ENCODE data around the gene RAD9A.

- TF ChIP-seq, protein P1, sequence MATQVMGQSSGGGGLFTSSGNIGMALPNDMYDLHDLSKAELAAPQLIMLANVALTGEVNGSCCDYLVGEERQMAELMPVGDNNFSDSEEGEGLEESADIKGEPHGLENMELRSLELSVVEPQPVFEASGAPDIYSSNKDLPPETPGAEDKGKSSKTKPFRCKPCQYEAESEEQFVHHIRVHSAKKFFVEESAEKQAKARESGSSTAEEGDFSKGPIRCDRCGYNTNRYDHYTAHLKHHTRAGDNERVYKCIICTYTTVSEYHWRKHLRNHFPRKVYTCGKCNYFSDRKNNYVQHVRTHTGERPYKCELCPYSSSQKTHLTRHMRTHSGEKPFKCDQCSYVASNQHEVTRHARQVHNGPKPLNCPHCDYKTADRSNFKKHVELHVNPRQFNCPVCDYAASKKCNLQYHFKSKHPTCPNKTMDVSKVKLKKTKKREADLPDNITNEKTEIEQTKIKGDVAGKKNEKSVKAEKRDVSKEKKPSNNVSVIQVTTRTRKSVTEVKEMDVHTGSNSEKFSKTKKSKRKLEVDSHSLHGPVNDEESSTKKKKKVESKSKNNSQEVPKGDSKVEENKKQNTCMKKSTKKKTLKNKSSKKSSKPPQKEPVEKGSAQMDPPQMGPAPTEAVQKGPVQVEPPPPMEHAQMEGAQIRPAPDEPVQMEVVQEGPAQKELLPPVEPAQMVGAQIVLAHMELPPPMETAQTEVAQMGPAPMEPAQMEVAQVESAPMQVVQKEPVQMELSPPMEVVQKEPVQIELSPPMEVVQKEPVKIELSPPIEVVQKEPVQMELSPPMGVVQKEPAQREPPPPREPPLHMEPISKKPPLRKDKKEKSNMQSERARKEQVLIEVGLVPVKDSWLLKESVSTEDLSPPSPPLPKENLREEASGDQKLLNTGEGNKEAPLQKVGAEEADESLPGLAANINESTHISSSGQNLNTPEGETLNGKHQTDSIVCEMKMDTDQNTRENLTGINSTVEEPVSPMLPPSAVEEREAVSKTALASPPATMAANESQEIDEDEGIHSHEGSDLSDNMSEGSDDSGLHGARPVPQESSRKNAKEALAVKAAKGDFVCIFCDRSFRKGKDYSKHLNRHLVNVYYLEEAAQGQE (IDR thresholded peaks at IDR 0.05; ENCODE audit: low read depth, low read length) = no peak
- TF ChIP-seq CTCF (IDR thresholded peaks at IDR 0.05) = no peak
- TF ChIP-seq GABPA (IDR thresholded peaks at IDR 0.05; ENCODE audit: low read depth) = no peak
- TF ChIP-seq TAF1 (IDR thresholded peaks at IDR 0.05; ENCODE audit: borderline replicate concordance, low read depth, low read length) = no peak
- no peak for TF ChIP-seq RFX5 (IDR thresholded peaks at IDR 0.05; ENCODE audit: low read length)
- no peak for TF ChIP-seq RAD21 (IDR thresholded peaks at IDR 0.05; ENCODE audit: low read length)
- TF ChIP-seq, protein P2, sequence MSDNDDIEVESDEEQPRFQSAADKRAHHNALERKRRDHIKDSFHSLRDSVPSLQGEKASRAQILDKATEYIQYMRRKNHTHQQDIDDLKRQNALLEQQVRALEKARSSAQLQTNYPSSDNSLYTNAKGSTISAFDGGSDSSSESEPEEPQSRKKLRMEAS (IDR thresholded peaks at IDR 0.05; ENCODE audit: low read depth) = no peak
- no peak for TF ChIP-seq TCF12 (IDR thresholded peaks at IDR 0.05)
- TF ChIP-seq NFIC (IDR thresholded peaks at IDR 0.05; ENCODE audit: borderline replicate concordance) = no peak
- TF ChIP-seq USF2 (IDR thresholded peaks at IDR 0.05; ENCODE audit: borderline replicate concordance, low read depth, low read length) = no peak
- TF ChIP-seq JUND (IDR thresholded peaks at IDR 0.05) = no peak
Measured at GRCh38 chr11:67396587-67397389, 5.0 kb downstream of the RAD9A start.
